Renal cortical epithelial cell (primary cell): ENCODE data around the gene PRAMEF9. TPM values are rescaled to one million over a fixed set of nuclear protein-coding genes. Genes with fewer than 3 reads are reported as not detected.
"Not testable (repeated sequence)": the region's sequence is repeated elsewhere in the genome, so short reads cannot be mapped to it uniquely, and the experiment has no call there.

ENCODE experiments used
- DNase-seq: peaks from one replicate; pipeline ENCODE4 v3.0.0-alpha.2; 2011; ENCODE audit warnings: low read depth
- total RNA-seq: library from RNA; depleted of rRNA; stranded (reverse); fragments of >200 nt; gene quantifications from 2 replicates; pipeline ENCODE4 v1.2.3, GENCODE V29; 2014

PRAMEF9 gene
- not detected in 2 replicates for total RNA-seq

- DNase-seq = not testable (repeated sequence)
Measured at GRCh38 chr1:13171548-13171947, at the start of gene PRAMEF9. Gene PRAMEF9, plus strand, starts transcription at chr1:13171848. Its CDS starts 3,433 bp downstream, at chr1:13175281.

GRCh38 chr1:13155909-13156308, 15.7 kb upstream of the PRAMEF9 start, which contains the start of gene PRAMEF26:
Gene PRAMEF26, minus strand, starts transcription at chr1:13156009. Its CDS starts 2,914 bp downstream, at chr1:13153095.
- not testable (repeated sequence) for DNase-seq

GRCh38 chr1:13165531-13165930, 6.1 kb upstream of the PRAMEF9 start, which contains the start of gene HNRNPCL4:
Gene HNRNPCL4, minus strand, starts transcription at chr1:13165631. Its CDS starts 164 bp downstream, at chr1:13165467.
- not testable (repeated sequence) for DNase-seq

GRCh38 chr1:13201309-13201708, 29.7 kb downstream of the PRAMEF9 start, which contains the start of gene PRAMEF13:
Gene PRAMEF13, minus strand, starts transcription at chr1:13201409. Its CDS starts 1,820 bp downstream, at chr1:13199589.
- not testable (repeated sequence) for DNase-seq

- DNase-seq = not testable (repeated sequence)
Measured at GRCh38 chr1:13208712-13209111, 37.1 kb downstream of the PRAMEF9 start.

- DNase-seq = not testable (repeated sequence)
Measured at GRCh38 chr1:13216619-13217018, 45.0 kb downstream of the PRAMEF9 start.

GRCh38 chr1:13219203-13219602, 47.6 kb downstream of the PRAMEF9 start:
- not testable (repeated sequence) for DNase-seq

GRCh38 chr1:13222788-13223187, 51.1 kb downstream of the PRAMEF9 start:
- DNase-seq = not testable (repeated sequence)

- DNase-seq = no peak
Measured at GRCh38 chr1:13224480-13225060, 52.9 kb downstream of the PRAMEF9 start.

GRCh38 chr1:13225675-13226204, 54.1 kb downstream of the PRAMEF9 start, which contains the start of gene PRAMEF18:
Gene PRAMEF18, minus strand, starts transcription at chr1:13226154. Its CDS starts 48 bp downstream, at chr1:13226106.
- not testable (repeated sequence) for DNase-seq

- not testable (repeated sequence) for DNase-seq
Measured at GRCh38 chr1:13227271-13228055, 55.8 kb downstream of the PRAMEF9 start.

GRCh38 chr1:13228343-13228781, 56.7 kb downstream of the PRAMEF9 start:
- no peak for DNase-seq

Other genes starting within 250 kb of the PRAMEF9 start
- not detected in 2 replicates for gene PRAMEF6, start 224.3 kb upstream of the PRAMEF9 start, total RNA-seq
- gene PRAMEF27, start 115.3 kb upstream of the PRAMEF9 start, total RNA-seq = not detected in 2 replicates
- not detected in 2 replicates for gene HNRNPCL3, start 111.1 kb upstream of the PRAMEF9 start, total RNA-seq
- not detected in 2 replicates for gene PRAMEF25, start 101.1 kb upstream of the PRAMEF9 start, total RNA-seq
- gene HNRNPCL2, start 55.0 kb upstream of the PRAMEF9 start, total RNA-seq = not detected in 2 replicates
- not detected in 2 replicates for gene PRAMEF26, start 15.8 kb upstream of the PRAMEF9 start, total RNA-seq
- not detected in 2 replicates for gene HNRNPCL4, start 6.2 kb upstream of the PRAMEF9 start, total RNA-seq
- gene PRAMEF13, start 29.6 kb downstream of the PRAMEF9 start, total RNA-seq = not detected in 2 replicates
- gene PRAMEF18, start 54.3 kb downstream of the PRAMEF9 start, total RNA-seq = not detected in 2 replicates
- not detected in 2 replicates for gene PRAMEF5, start 82.3 kb downstream of the PRAMEF9 start, total RNA-seq
- gene PRAMEF8, start 113.3 kb downstream of the PRAMEF9 start, total RNA-seq = not detected in 2 replicates
- gene PRAMEF33, start 131.7 kb downstream of the PRAMEF9 start, total RNA-seq = not detected in 2 replicates
- gene PRAMEF15, start 143.7 kb downstream of the PRAMEF9 start, total RNA-seq = not detected in 2 replicates
- not detected in 2 replicates for gene PRAMEF14, start 175.3 kb downstream of the PRAMEF9 start, total RNA-seq
- gene PRAMEF19, start 200.1 kb downstream of the PRAMEF9 start, total RNA-seq = not detected in 2 replicates
- not detected in 2 replicates for gene PRAMEF17, start 217.8 kb downstream of the PRAMEF9 start, total RNA-seq
- not detected in 2 replicates for gene PRAMEF20, start 238.6 kb downstream of the PRAMEF9 start, total RNA-seq